MM.1S (cell line): ENCODE data around the gene LUZP1.

Source experiments
- DNase-seq: peaks from one replicate; pipeline ENCODE4 v3.0.0-alpha.2; 2015
- H2AFZ ChIP-seq: fragments of 300-600 bp; sonication (generic); 2 replicates; pipeline ENCODE4 v1.6.0; 2016; ENCODE audit warnings: antibody characterized with exemption, low read length
- H3F3A ChIP-seq: fragments of 300-600 bp; sonication (generic); 2 replicates; pipeline ENCODE4 v1.6.1; 2016; ENCODE audit warnings: mild to moderate bottlenecking, antibody characterized with exemption, low read length, moderate library complexity, mixed read lengths; ENCODE audit not compliant: insufficient read depth
- H3K27ac ChIP-seq: fragments of 300-600 bp; sonication (generic); 2 replicates; pipeline ENCODE4 v1.5.1; 2016; ENCODE audit warnings: mild to moderate bottlenecking, low read length
- H3K27me3 ChIP-seq: fragments of 300-600 bp; sonication (generic); replicated peaks from 2 replicates; pipeline ENCODE4 v1.6.0; 2016; ENCODE audit warnings: low read length; ENCODE audit not compliant: insufficient read depth
- H3K36me3 ChIP-seq: fragments of 300-600 bp; sonication (generic); replicated peaks from 2 replicates; pipeline ENCODE4 v1.6.1; 2016; ENCODE audit warnings: mild to moderate bottlenecking, low read length, mixed read lengths; ENCODE audit not compliant: insufficient read depth
- H3K4me1 ChIP-seq: fragments of 300-600 bp; sonication (generic); 2 replicates; pipeline ENCODE4 v1.6.1; 2016; ENCODE audit warnings: low read length, mixed read lengths
- H3K4me2 ChIP-seq: fragments of 300-600 bp; sonication (generic); 2 replicates; pipeline ENCODE4 v1.6.0; 2016; ENCODE audit warnings: low read depth, low read length
- H3K4me3 ChIP-seq: fragments of 300-600 bp; sonication (generic); 2 replicates; pipeline ENCODE4 v1.5.1; 2016; ENCODE audit warnings: low read length, mixed read lengths
- H3K79me2 ChIP-seq: fragments of 300-600 bp; sonication (generic); 2 replicates; pipeline ENCODE4 v1.6.1; 2016; ENCODE audit warnings: mixed run types, low read length, mixed read lengths
- H3K9ac ChIP-seq: fragments of 300-600 bp; sonication (generic); 2 replicates; pipeline ENCODE4 v1.6.1; 2016; ENCODE audit warnings: low read length, mixed read lengths
- H3K9me2 ChIP-seq: fragments of 300-600 bp; sonication (generic); replicated peaks from 2 replicates; pipeline ENCODE4 v1.6.1; 2016; ENCODE audit warnings: mild to moderate bottlenecking, low read length, mixed read lengths; ENCODE audit not compliant: insufficient read depth
- H3K9me3 ChIP-seq: fragments of 300-600 bp; sonication (generic); replicated peaks from 2 replicates; pipeline ENCODE4 v1.6.1; 2016; ENCODE audit warnings: mild to moderate bottlenecking, low read length, mixed read lengths; ENCODE audit not compliant: insufficient read depth
- H4K20me1 ChIP-seq: fragments of 300-600 bp; sonication (generic); 2 replicates; pipeline ENCODE4 v1.6.1; 2016; ENCODE audit warnings: mild to moderate bottlenecking, low read length, moderate library complexity, mixed read lengths; ENCODE audit not compliant: insufficient read depth
- EZH2 ChIP-seq: fragments of 300-600 bp; sonication (generic); optimal IDR thresholded peaks from 2 replicates; pipeline ENCODE3; 2017; ENCODE audit warnings: low read depth, mild to moderate bottlenecking, antibody characterized with exemption, low read length, mixed read lengths
- EZH2phosphoT487 ChIP-seq: fragments of 300-600 bp; sonication (generic); IDR thresholded peaks from 2 replicates; pipeline ENCODE4 v1.6.1; 2018; ENCODE audit warnings: antibody characterized with exemption, low read length
- TF ChIP-seq, protein P1 (sequence below): fragments of 300-600 bp; sonication (generic); IDR thresholded peaks from 2 replicates; pipeline ENCODE4 v1.5.1; 2016; ENCODE audit warnings: antibody characterized with exemption, low read length, mixed read lengths

The LUZP1 gene

DNA sequence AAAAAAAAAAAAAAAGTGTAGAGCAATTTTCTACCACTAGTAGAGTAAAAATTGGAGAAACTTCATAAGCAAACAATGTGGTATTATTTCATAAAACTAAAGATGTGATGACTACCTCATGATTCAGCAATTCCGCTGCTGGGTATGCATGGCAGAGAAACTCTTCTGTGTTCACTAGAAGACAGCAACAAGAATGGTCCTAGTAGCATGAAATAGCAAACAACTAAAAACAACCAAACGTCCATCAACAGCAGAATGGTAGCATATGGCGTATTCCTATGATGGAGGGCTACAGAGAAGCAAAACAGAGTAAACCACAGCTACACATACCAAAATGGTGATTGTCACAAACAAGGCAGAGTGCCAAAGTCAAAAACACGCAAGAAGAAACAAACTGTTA, 29.7 kb upstream of the LUZP1 start:
- Histone ChIP-seq H3K4me3 (no peak overlapping the region), H2AFZ (no peak overlapping the region), H3K9me2 (no peaks in the 10 kb centered on the region), H3K4me1 (0 out of 2 replicates have a peak, but pooled peaks cover 3% of the 10 kb centered on the region), H3F3A (no peaks in the 10 kb centered on the region), H3K27ac (no peak overlapping the region), H3K36me3 (no peaks in the 10 kb centered on the region), H3K9ac (no peak overlapping the region), H3K27me3 (no peaks in the 10 kb centered on the region; the same call in 1 of the 2 replicates), H3K79me2 (no peaks in the 10 kb centered on the region), H3K4me2 (no peak overlapping the region), H3K9me3 (no peaks in the 10 kb centered on the region), H4K20me1 (no peaks in the 10 kb centered on the region)
- DNase-seq: no peak
- TF ChIP-seq EZH2: no peak
- TF ChIP-seq, protein P1, sequence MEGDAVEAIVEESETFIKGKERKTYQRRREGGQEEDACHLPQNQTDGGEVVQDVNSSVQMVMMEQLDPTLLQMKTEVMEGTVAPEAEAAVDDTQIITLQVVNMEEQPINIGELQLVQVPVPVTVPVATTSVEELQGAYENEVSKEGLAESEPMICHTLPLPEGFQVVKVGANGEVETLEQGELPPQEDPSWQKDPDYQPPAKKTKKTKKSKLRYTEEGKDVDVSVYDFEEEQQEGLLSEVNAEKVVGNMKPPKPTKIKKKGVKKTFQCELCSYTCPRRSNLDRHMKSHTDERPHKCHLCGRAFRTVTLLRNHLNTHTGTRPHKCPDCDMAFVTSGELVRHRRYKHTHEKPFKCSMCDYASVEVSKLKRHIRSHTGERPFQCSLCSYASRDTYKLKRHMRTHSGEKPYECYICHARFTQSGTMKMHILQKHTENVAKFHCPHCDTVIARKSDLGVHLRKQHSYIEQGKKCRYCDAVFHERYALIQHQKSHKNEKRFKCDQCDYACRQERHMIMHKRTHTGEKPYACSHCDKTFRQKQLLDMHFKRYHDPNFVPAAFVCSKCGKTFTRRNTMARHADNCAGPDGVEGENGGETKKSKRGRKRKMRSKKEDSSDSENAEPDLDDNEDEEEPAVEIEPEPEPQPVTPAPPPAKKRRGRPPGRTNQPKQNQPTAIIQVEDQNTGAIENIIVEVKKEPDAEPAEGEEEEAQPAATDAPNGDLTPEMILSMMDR: no peak

DNA sequence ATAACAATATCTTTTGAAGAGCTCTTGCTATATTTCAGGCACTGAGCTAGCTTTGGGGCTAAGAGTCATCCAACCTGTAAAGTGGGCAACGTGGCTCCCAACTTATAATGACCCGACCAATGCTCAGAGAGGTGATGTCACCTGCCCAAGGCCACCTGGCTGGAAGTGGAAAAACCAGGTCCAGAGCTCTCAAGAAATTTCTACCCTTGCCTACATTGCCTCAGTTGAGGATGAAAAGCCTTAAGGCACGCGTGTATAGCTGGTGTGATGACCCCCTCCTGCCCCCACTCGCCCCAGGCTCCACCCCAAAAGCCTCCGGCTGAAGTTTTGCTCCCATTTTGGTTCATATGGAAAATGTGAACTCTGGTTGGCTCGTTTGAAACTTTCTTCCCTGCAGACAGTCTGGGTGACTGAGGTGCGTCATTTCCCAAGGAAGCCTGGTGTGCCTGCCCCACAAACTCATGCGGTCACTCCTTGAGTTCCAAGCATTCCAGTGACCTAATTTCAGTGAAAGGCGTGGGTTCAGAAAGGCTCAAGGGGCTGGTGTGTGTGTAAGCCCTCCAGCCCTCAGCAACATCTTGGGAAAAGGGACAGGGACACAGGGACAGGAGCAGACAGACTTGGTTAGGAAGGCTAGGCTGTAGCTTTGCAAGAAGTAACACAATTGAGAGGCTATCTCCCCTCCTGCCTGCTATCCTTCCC, 28.1 kb upstream of the LUZP1 start:
- no peak overlapping the region for H3K4me2 ChIP-seq
- no peaks in the 10 kb centered on the region for H3K4me1 ChIP-seq

DNA sequence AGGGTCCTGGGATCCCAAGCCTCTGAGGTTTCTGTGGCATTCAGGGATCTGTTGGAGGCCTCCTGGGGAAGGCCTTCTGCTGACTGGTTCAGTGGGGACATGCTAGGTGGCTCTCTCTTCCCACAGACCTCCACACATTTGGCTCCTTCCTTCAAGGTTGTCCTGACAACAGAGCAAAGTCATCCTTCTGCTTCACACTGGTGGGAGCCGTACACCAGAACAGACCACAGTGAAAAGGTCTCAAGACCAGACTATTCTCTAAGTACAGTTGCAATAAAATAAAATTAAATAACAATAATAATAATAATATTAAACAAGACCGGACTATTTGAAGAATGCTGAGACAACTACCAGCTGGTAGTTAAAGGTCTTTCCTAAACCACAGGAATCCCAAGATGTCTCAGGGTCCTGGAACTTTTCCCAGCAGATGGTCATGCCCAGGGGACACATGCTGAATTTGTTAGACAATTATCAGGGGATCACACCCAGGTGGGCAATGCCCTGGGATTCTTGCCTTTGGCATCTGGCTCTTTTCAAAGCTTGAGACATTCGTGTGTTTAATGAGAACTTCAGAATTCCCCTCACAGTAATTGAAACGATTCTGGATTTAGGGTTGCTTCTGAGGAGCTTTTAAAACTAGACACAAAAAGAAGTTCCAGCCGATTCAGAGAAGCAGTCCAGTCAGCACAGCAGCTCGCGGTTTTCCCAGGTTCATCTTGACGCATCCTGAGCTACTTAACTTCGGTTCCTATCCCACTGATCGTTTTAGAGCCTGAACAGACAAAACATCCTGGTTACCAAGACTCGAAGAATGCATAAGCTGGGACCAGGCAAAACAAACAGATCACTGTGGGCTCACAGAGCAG, 25.7 kb upstream of the LUZP1 start:
- DNase-seq: no peak
- Histone ChIP-seq H3K4me3 (no peak overlapping the region), H3K27ac (no peak overlapping the region), H3K4me1 (no peaks in the 10 kb centered on the region), H3K79me2 (no peaks in the 10 kb centered on the region), H3K9me2 (no peaks in the 10 kb centered on the region), H4K20me1 (no peaks in the 10 kb centered on the region), H3K4me2 (no peak overlapping the region), H2AFZ (no peak overlapping the region), H3K36me3 (no peaks in the 10 kb centered on the region), H3K9me3 (no peaks in the 10 kb centered on the region), H3K27me3 (no peaks in the 10 kb centered on the region; the same call in 1 of the 2 replicates), H3F3A (no peaks in the 10 kb centered on the region), H3K9ac (no peak overlapping the region)
- TF ChIP-seq, protein P1: no peak
- TF ChIP-seq EZH2 (no peak), EZH2phosphoT487 (no peak)

More for the DNA sequence above, 28.1 kb upstream of the LUZP1 start:
- Histone ChIP-seq H2AFZ (no peak overlapping the region), H3K9me3 (no peaks in the 10 kb centered on the region), H3K9me2 (no peaks in the 10 kb centered on the region), H3F3A (no peaks in the 10 kb centered on the region), H3K4me3 (no peak overlapping the region), H3K27ac (no peak overlapping the region), H3K79me2 (no peaks in the 10 kb centered on the region), H4K20me1 (no peaks in the 10 kb centered on the region), H3K36me3 (no peaks in the 10 kb centered on the region), H3K9ac (no peak overlapping the region), H3K27me3 (no peaks in the 10 kb centered on the region; the same call in 1 of the 2 replicates)
- no peak for TF ChIP-seq EZH2phosphoT487
- no peak for TF ChIP-seq EZH2
- DNase-seq: no peak
